ENCODE measurements around the gene USP6NL. TPM values are rescaled to one million over a fixed set of nuclear protein-coding genes. Genes with fewer than 3 reads are reported as not detected.

USP6NL gene
- total RNA-seq = 13.3 and 18.7 TPM in 2 replicates

DNA sequence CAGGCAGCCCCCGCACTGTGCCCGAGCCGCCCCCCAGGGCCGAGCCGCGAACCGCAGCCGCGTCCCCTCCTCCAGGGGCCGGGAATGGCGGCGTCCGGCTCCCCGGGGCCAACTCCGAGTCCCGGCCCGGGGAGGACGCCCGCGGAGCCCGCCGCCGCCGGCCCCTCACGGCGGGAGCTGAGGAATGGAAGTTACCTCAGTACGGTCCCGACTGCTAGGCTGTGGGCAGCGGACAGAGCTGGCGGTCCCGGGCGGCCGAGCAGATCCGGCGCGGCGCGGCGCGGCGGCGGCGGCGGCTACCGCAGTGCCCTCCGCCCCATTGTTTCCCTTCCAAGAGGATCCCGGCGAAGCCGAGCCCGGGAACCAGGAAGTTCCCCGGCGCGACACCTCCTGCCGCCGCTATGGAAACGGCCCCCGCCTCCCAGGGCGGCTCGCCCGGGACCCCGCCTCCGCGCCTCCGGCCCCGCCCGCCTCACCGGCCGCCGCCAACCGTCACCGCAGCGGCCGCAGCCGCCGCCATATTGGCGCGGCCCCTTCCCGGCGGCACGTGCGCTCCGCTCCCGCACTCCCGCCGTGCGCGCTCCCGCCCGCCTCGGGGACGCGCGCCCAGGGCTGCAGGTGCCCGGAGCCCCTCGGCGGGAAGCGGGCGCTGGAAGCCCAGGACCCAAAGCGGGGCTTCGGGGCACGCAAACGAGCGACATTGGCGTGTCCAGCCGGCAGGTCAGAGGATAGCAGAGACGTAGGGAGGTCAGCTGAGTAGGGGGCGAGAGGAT lies at the start of gene USP6NL:
Gene USP6NL, minus strand, starts transcription at position 403 of the 773 bp plus-strand sequence. CDS start 14,016 bp downstream, outside the sequence.

Other genes starting within 250 kb of the USP6NL start
- gene ECHDC3, start 130.7 kb upstream of the USP6NL start, total RNA-seq = 1.2 and 5.2 TPM in 2 replicates
- 11.8 and 40.6 TPM in 2 replicates for gene PROSER2, start 211.7 kb upstream of the USP6NL start, total RNA-seq